Keratinocyte (primary cell): ENCODE results near the gene POLR2L. TPM values are rescaled to one million over a fixed set of nuclear protein-coding genes. Genes with fewer than 3 reads are reported as not detected.

ENCODE experiments used
- DNase-seq: peaks from one replicate; pipeline ENCODE4 v3.0.0-alpha.2; 2011; ENCODE audit warnings: low read depth, missing footprints, low spot score
- FAIRE-seq: peaks from 2 replicates; lab custom pipeline; 2011; peaks lifted over from hg19 to GRCh38; lab: Jason Lieb, UNC
- H2AFZ ChIP-seq: 2 replicates; pipeline ENCODE4 v1.6.0; 2012; ENCODE audit warnings: low read length, control low read depth, inconsistent platforms; ENCODE audit not compliant: control insufficient read depth
- H3K27ac ChIP-seq: 2 replicates; pipeline ENCODE4 v1.5.1; 2011; ENCODE audit warnings: low read length; ENCODE audit not compliant: control insufficient read depth, insufficient read depth
- H3K27me3 ChIP-seq: 3 replicates; pipeline ENCODE4 v1.6.0; 2011; ENCODE audit warnings: low read length; ENCODE audit not compliant: control insufficient read depth, insufficient read depth; ENCODE audit errors: extremely low read depth
- H3K36me3 ChIP-seq, 2 experiments: 2 replicates in 1 of 2; 3 replicates in 1 of 2; pipeline ENCODE4 v1.5.1; 2011; ENCODE audit warnings: low read length in 2 of 2, mild to moderate bottlenecking in 1 of 2; ENCODE audit not compliant: control insufficient read depth in 2 of 2, insufficient read depth in 2 of 2; ENCODE audit errors: extremely low read depth in 1 of 2
- H3K4me1 ChIP-seq: 3 replicates; pipeline ENCODE4 v1.5.1; 2011; ENCODE audit warnings: low read length; ENCODE audit not compliant: control insufficient read depth, insufficient read depth; ENCODE audit errors: extremely low read depth
- H3K4me2 ChIP-seq: 3 replicates; pipeline ENCODE4 v1.6.0; 2011; ENCODE audit warnings: low read depth, low read length; ENCODE audit not compliant: control insufficient read depth, insufficient read depth; ENCODE audit errors: extremely low read depth
- H3K4me3 ChIP-seq, 3 experiments: fragments of 200-600 bp in 1 of 3; sonication (generic) in 1 of 3; 2 replicates in 2 of 3; 3 replicates in 1 of 3; pipeline ENCODE4 v1.5.1; 2011 to 2016; ENCODE audit warnings: low read length in 3 of 3, mild to moderate bottlenecking in 3 of 3, control low read depth in 2 of 3, inconsistent platforms in 1 of 3, low read depth in 1 of 3, mixed read lengths in 1 of 3, mixed run types in 1 of 3, moderate library complexity in 1 of 3; ENCODE audit not compliant: control insufficient read depth in 2 of 3, insufficient read depth in 2 of 3; ENCODE audit errors: extremely low read depth in 1 of 3
- H3K79me2 ChIP-seq: 2 replicates; pipeline ENCODE4 v1.6.0; 2012; ENCODE audit warnings: low read length; ENCODE audit not compliant: control insufficient read depth, insufficient read depth
- H3K9ac ChIP-seq: 3 replicates; pipeline ENCODE4 v1.6.0; 2011; ENCODE audit warnings: low read length; ENCODE audit not compliant: control insufficient read depth, insufficient read depth; ENCODE audit errors: extremely low read depth
- H3K9me1 ChIP-seq: 3 replicates; pipeline ENCODE4 v1.6.0; 2011; ENCODE audit warnings: low read length; ENCODE audit not compliant: control insufficient read depth, insufficient read depth; ENCODE audit errors: extremely low read depth
- H3K9me3 ChIP-seq: 2 replicates; pipeline ENCODE4 v1.5.1; 2012; ENCODE audit warnings: low read depth, low read length; ENCODE audit not compliant: control insufficient read depth
- H4K20me1 ChIP-seq: 3 replicates; pipeline ENCODE4 v1.6.0; 2011; ENCODE audit warnings: low read length; ENCODE audit not compliant: control insufficient read depth, insufficient read depth; ENCODE audit errors: extremely low read depth
- EZH2 ChIP-seq: IDR thresholded peaks from one replicate; pipeline ENCODE4 v1.6.1; 2012; ENCODE audit warnings: inconsistent platforms, mild to moderate bottlenecking, low read length, moderate library complexity
- dilution Hi-C: fragments of 300-500 bp; cut with MboI; formaldehyde crosslinking; loops from one replicate; pipeline ENCODE4 v1.7.0; 2020; ENCODE audit warnings: low sequenced_read_pairs; ENCODE audit not compliant: extremely low pct_ligation_motif_present
- polyA plus RNA-seq, 5 experiments: library from polyadenylated mRNA; depleted of rRNA in 3 of 5; stranded (reverse) in 3 of 5; stranded (forward) in 1 of 5; unstranded in 1 of 5; fragments of >200 nt; gene quantifications; 1 replicate in 1 of 5; 2 replicates in 3 of 5; 3 replicates in 1 of 5; pipeline versions ENCODE4 v1.2.1 to v1.2.3, GENCODE V29; 2011 to 2012; ENCODE audit warnings: missing spikeins in 2 of 5, low read depth in 1 of 5, low replicate concordance in 1 of 5
- TF ChIP-seq, protein P1 (sequence below), 3 experiments: IDR thresholded peaks in 1 of 3; conservative IDR thresholded peaks in 1 of 3; optimal IDR thresholded peaks in 1 of 3; 2 replicates in 2 of 3; 3 replicates in 1 of 3; pipeline versions ENCODE3 to v1.5.1; 2011; ENCODE audit warnings: low read length in 3 of 3, mild to moderate bottlenecking in 3 of 3, moderate library complexity in 2 of 3, control low read depth in 1 of 3, inconsistent platforms in 1 of 3; ENCODE audit not compliant: insufficient read depth in 2 of 3; ENCODE audit errors: extremely low read depth in 1 of 3

The POLR2L gene
- polyA plus RNA-seq, 1 donor (not counting 4 experiments of a cell fraction or from before 2014, with no cell fraction given): 145 TPM

DNA sequence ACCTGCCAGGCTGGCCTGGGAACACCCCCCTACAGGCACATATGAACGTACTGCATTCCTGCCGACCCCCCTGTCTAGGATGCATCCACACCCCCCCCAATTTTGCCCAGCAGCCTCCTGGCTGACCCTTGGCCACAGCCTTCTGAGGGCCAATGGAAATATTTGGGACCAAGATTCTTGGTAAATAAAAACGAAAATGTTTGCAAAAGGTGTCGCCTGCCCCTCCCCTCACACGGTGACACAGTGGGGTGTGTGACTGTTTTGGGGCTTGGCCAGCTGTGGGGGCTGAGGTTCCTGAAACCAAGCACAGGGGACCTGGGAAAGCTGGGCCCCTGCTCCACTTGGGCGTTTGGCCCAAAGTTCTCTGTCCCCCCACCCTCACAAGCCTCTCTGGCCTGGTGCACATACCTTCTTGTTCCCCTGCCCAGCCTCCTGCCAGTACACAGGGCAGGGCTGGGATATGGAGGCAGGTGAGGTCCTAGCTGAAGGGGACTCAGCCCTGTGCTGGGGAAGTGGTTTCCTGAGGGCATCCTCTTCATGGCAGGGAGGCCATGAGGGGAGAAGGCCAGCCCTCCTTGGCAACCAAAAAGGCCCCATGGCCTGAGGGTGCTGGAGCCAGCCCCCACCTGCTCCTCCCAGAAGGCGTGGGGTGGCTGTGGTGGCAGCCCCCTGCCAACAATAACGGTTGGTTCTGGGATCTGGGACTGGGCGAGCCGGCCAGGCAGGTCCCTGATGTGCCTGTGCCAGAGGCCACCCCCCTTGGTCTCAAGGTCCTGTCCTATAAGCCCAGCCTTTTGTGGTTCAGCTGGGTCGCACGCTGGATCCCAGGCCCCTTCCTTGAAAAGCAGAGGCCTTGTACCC, 16.7 kb downstream of the POLR2L start:
- Histone ChIP-seq H3K4me3 (no peak overlapping the region), H3K9me3 (no peaks in the 10 kb centered on the region), H3K4me2 (no peak overlapping the region), H4K20me1 (no peaks in the 10 kb centered on the region), H3K9ac (no peak overlapping the region), H2AFZ (no peak overlapping the region), H3K36me3 (peaks cover 0 to 8% of the 10 kb centered on the region in 2 experiments), H3K27ac (no peak overlapping the region), H3K9me1 (peaks cover 7% of the 10 kb centered on the region), H3K79me2 (peaks cover 6% of the 10 kb centered on the region), H3K27me3 (peaks cover 43% of the 10 kb centered on the region), H3K4me1 (peaks cover 30% of the 10 kb centered on the region)
- TF ChIP-seq EZH2: no peak
- TF ChIP-seq, protein P1, sequence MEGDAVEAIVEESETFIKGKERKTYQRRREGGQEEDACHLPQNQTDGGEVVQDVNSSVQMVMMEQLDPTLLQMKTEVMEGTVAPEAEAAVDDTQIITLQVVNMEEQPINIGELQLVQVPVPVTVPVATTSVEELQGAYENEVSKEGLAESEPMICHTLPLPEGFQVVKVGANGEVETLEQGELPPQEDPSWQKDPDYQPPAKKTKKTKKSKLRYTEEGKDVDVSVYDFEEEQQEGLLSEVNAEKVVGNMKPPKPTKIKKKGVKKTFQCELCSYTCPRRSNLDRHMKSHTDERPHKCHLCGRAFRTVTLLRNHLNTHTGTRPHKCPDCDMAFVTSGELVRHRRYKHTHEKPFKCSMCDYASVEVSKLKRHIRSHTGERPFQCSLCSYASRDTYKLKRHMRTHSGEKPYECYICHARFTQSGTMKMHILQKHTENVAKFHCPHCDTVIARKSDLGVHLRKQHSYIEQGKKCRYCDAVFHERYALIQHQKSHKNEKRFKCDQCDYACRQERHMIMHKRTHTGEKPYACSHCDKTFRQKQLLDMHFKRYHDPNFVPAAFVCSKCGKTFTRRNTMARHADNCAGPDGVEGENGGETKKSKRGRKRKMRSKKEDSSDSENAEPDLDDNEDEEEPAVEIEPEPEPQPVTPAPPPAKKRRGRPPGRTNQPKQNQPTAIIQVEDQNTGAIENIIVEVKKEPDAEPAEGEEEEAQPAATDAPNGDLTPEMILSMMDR (optimal IDR thresholded peaks at IDR 0.05 in 1 of 3, IDR thresholded peaks at IDR 0.05 in 1 of 3, conservative IDR thresholded peaks at IDR 0.05 in 1 of 3; ENCODE audit: extremely low read depth in 1 of 3, insufficient read depth in 2 of 3, low read length in 3 of 3): no peak
- dilution Hi-C loops: no loop called here
- FAIRE-seq (no peak), DNase-seq (no peak)

DNA sequence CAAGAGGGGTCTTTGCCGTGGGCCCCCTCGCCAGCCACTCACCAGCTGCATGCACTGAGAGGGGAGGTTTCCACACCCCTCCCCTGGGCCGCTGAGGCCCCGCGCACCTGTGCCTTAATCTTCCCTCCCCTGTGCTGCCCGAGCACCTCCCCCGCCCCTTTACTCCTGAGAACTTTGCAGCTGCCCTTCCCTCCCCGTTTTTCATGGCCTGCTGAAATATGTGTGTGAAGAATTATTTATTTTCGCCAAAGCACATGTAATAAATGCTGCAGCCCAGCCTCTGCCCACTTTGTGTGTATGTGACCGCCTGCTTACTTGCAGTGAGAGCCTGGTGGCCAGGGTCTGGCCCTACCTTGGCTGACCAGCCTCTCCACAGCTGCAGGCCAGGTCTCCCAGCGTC, 17.4 kb downstream of the POLR2L start:
- peaks cover 29% of the 10 kb centered on the region for H3K4me1 ChIP-seq

More for the DNA sequence above, 17.4 kb downstream of the POLR2L start:
- no peak for DNase-seq
- no peak overlapping the region for H3K4me3 ChIP-seq
- peaks cover 7% of the 10 kb centered on the region for H3K9me1 ChIP-seq
- H3K36me3 ChIP-seq: peaks cover 0 to 8% of the 10 kb centered on the region in 2 experiments
- dilution Hi-C loops: no loop called here
- H2AFZ ChIP-seq: no peak overlapping the region
- no peak for FAIRE-seq
- peaks cover 6% of the 10 kb centered on the region for H3K79me2 ChIP-seq
- TF ChIP-seq, protein P1 (optimal IDR thresholded peaks at IDR 0.05 in 1 of 3, IDR thresholded peaks at IDR 0.05 in 1 of 3, conservative IDR thresholded peaks at IDR 0.05 in 1 of 3; ENCODE audit: extremely low read depth in 1 of 3, insufficient read depth in 2 of 3, low read length in 3 of 3): no peak
- TF ChIP-seq EZH2: no peak
- H3K9ac ChIP-seq: no peak overlapping the region
- H3K9me3 ChIP-seq: no peaks in the 10 kb centered on the region
- H3K27ac ChIP-seq: no peak overlapping the region
- no peaks in the 10 kb centered on the region for H4K20me1 ChIP-seq
- no peak overlapping the region for H3K4me2 ChIP-seq
- peaks cover 37% of the 10 kb centered on the region for H3K27me3 ChIP-seq
